ENCODE measurements around the gene TAX1BP1.

GRCh38 chr7:27712217-27712616, 27.7 kb upstream of the TAX1BP1 start:
- TF ChIP-seq, protein P1, sequence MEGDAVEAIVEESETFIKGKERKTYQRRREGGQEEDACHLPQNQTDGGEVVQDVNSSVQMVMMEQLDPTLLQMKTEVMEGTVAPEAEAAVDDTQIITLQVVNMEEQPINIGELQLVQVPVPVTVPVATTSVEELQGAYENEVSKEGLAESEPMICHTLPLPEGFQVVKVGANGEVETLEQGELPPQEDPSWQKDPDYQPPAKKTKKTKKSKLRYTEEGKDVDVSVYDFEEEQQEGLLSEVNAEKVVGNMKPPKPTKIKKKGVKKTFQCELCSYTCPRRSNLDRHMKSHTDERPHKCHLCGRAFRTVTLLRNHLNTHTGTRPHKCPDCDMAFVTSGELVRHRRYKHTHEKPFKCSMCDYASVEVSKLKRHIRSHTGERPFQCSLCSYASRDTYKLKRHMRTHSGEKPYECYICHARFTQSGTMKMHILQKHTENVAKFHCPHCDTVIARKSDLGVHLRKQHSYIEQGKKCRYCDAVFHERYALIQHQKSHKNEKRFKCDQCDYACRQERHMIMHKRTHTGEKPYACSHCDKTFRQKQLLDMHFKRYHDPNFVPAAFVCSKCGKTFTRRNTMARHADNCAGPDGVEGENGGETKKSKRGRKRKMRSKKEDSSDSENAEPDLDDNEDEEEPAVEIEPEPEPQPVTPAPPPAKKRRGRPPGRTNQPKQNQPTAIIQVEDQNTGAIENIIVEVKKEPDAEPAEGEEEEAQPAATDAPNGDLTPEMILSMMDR (optimal IDR thresholded peaks at IDR 0.05 in 1 of 3, IDR thresholded peaks at IDR 0.05 in 1 of 3, conservative IDR thresholded peaks at IDR 0.05 in 1 of 3; ENCODE audit: extremely low read depth in 1 of 3, insufficient read depth in 2 of 3, low read length in 3 of 3) = no peak
- TF ChIP-seq EZH2 (IDR thresholded peaks at IDR 0.05; ENCODE audit: low read length) = no peak
